Prostate gland (tissue), 2 donors: ENCODE results near the gene HS6ST2. TPM values are rescaled to one million over a fixed set of nuclear protein-coding genes. Genes with fewer than 3 reads are reported as not detected.

Experiments used
- DNase-seq: peaks from one replicate; pipeline ENCODE4 v3.0.0-alpha.2; 2019; ENCODE audit warnings: low spot score
- H3K27ac ChIP-seq, 2 donors: fragments of 200-600 bp; sonication (generic); 2 replicates each; pipeline ENCODE4 v1.5.1; 2017 to 2019
- H3K27me3 ChIP-seq: fragments of 200-600 bp; sonication (generic); replicated peaks from 2 replicates; pipeline ENCODE4 v1.5.1; 2019; ENCODE audit not compliant: insufficient read depth
- H3K36me3 ChIP-seq, 2 donors: fragments of 200-600 bp; sonication (generic); 1 replicate in 1 of 2; 2 replicates in 1 of 2; pipeline versions ENCODE4 v1.5.1 to v1.8.1; 2017 to 2019
- H3K4me1 ChIP-seq: fragments of 200-600 bp; sonication (generic); replicated peaks from 2 replicates; pipeline ENCODE4 v1.5.1; 2019
- H3K4me3 ChIP-seq, 2 donors: fragments of 200-600 bp; sonication (generic); 2 replicates each; pipeline ENCODE4 v1.5.1; 2017 to 2019
- H3K9me3 ChIP-seq: fragments of 200-600 bp; sonication (generic); 2 replicates; pipeline ENCODE4 v1.5.1; 2017
- CTCF ChIP-seq, 4 experiments: fragments of 200-600 bp in 2 of 4; fragments of 450-650 bp in 2 of 4; sonication (generic) in 2 of 4; IDR thresholded peaks; 1 replicate in 3 of 4; 2 replicates in 1 of 4; pipeline ENCODE4 v1.5.1; 2016 to 2019; ENCODE audit warnings: antibody characterized with exemption in 4 of 4, mild to moderate bottlenecking in 2 of 4, moderate library complexity in 2 of 4
- POLR2A ChIP-seq: fragments of 450-650 bp; IDR thresholded peaks from one replicate; pipeline ENCODE4 v1.6.1; 2016; ENCODE audit warnings: antibody characterized with exemption, mild to moderate bottlenecking
- POLR2AphosphoS5 ChIP-seq: sonication (generic); formaldehyde crosslinking; IDR thresholded peaks from one replicate; pipeline ENCODE4 v1.6.1; 2017; ENCODE audit warnings: antibody characterized with exemption
- WGBS: methylation state at CpG from one replicate; pipeline ENCODE4 v1.1.5; 2018; 5-methylcytosine and 5-hydroxymethylcytosine counted together
- intact Hi-C: fragments of 100-400 bp; cut with DNase I; formaldehyde crosslinking; loops from one replicate; pipeline ENCODE4 v1.14.2; 2022
- total RNA-seq, 2 donors: library from RNA; depleted of rRNA; stranded (reverse); fragments of >200 nt; gene quantifications; one replicate each; pipeline ENCODE4 v1.1.0, GENCODE V29; 2016

HS6ST2 gene
- total RNA-seq, 2 donors from 2014 or later = 1.1 to 6.1 TPM

GRCh38 chrX:132671229-132671641, 287.2 kb downstream of the HS6ST2 start:
- Histone ChIP-seq H3K4me3 (no peak overlapping the region), H3K27me3 (no peaks in the 10 kb centered on the region), H3K9me3 (no peaks in the 10 kb centered on the region), H3K36me3 (no peaks in the 10 kb centered on the region), H3K4me1 (no peaks in the 10 kb centered on the region), H3K27ac (no peak overlapping the region)
- DNase-seq = no peak
- TF ChIP-seq POLR2AphosphoS5 (no peak), CTCF (IDR thresholded peaks at IDR 0.05) (no peak), POLR2A (no peak)
- WGBS = 54% methylated on average over 3 of the region's 3 CpGs
- intact Hi-C loops = no loop called here

- Histone ChIP-seq H3K27me3 (no peaks in the 10 kb centered on the region), H3K4me1 (no peaks in the 10 kb centered on the region), H3K4me3 (no peak overlapping the region), H3K36me3 (no peaks in the 10 kb centered on the region), H3K9me3 (no peaks in the 10 kb centered on the region), H3K27ac (no peak overlapping the region)
- no peak for TF ChIP-seq CTCF (IDR thresholded peaks at IDR 0.05)
- no peak for TF ChIP-seq POLR2AphosphoS5
- TF ChIP-seq POLR2A = no peak
- WGBS = 95% methylated on average over 4 of the region's 4 CpGs
- DNase-seq = no peak
- intact Hi-C loops = no loop called here
These were observed 289.3 kb downstream of the HS6ST2 start for GRCh38 chrX:132669142-132669541.

- H3K36me3 ChIP-seq = no peaks in the 10 kb centered on the region
- H3K4me1 ChIP-seq = no peaks in the 10 kb centered on the region
- no peak overlapping the region for H3K27ac ChIP-seq
- no peaks in the 10 kb centered on the region for H3K27me3 ChIP-seq
- no peak for TF ChIP-seq POLR2A
- TF ChIP-seq POLR2AphosphoS5 = no peak
- no peak for TF ChIP-seq CTCF (IDR thresholded peaks at IDR 0.05)
- WGBS = 88% methylated on average over 6 of the region's 6 CpGs
- no peak for DNase-seq
- no peaks in the 10 kb centered on the region for H3K9me3 ChIP-seq
- intact Hi-C loops = no loop called here
- H3K4me3 ChIP-seq = no peak overlapping the region
These were observed 290.3 kb downstream of the HS6ST2 start for GRCh38 chrX:132668178-132668577.

- 90% methylated on average over 2 of the region's 2 CpGs for WGBS
- no peaks in the 10 kb centered on the region for H3K36me3 ChIP-seq
- no peaks in the 10 kb centered on the region for H3K27me3 ChIP-seq
- intact Hi-C loops = no loop called here
- TF ChIP-seq CTCF (IDR thresholded peaks at IDR 0.05) (no peak), POLR2AphosphoS5 (no peak), POLR2A (no peak)
- H3K9me3 ChIP-seq = no peaks in the 10 kb centered on the region
- DNase-seq = no peak
- H3K4me1 ChIP-seq = no peaks in the 10 kb centered on the region
- H3K27ac ChIP-seq = no peak overlapping the region
- no peak overlapping the region for H3K4me3 ChIP-seq
These were observed 292.8 kb downstream of the HS6ST2 start for GRCh38 chrX:132665676-132666075.

GRCh38 chrX:132664273-132664672, 294.2 kb downstream of the HS6ST2 start:
- WGBS = 68% methylated on average over 3 of the region's 3 CpGs
- Histone ChIP-seq H3K27ac (no peak overlapping the region), H3K36me3 (no peaks in the 10 kb centered on the region), H3K4me1 (no peaks in the 10 kb centered on the region), H3K27me3 (no peaks in the 10 kb centered on the region), H3K4me3 (no peak overlapping the region), H3K9me3 (no peaks in the 10 kb centered on the region)
- TF ChIP-seq POLR2A = no peak
- no peak for TF ChIP-seq CTCF (IDR thresholded peaks at IDR 0.05)
- no peak for TF ChIP-seq POLR2AphosphoS5
- intact Hi-C loops = no loop called here
- no peak for DNase-seq
